GM18526 (cell line): ENCODE measurements around the gene SMIM11.
"Not testable (repeated sequence)": the region's sequence is repeated elsewhere in the genome, so short reads cannot be mapped to it uniquely, and the experiment has no call there.

Experiments
- POLR2A ChIP-seq: IDR thresholded peaks from 3 replicates; pipeline ENCODE4 v1.6.1; 2011; ENCODE audit not compliant: insufficient read length; ENCODE audit errors: extremely low read depth

The SMIM11 gene

GRCh38 chr21:34369741-34370140, 5.6 kb upstream of the SMIM11 start:
- TF ChIP-seq POLR2A, result no peak

- no peak for TF ChIP-seq POLR2A
These were observed 3.0 kb upstream of the SMIM11 start for GRCh38 chr21:34372321-34372720.

DNA sequence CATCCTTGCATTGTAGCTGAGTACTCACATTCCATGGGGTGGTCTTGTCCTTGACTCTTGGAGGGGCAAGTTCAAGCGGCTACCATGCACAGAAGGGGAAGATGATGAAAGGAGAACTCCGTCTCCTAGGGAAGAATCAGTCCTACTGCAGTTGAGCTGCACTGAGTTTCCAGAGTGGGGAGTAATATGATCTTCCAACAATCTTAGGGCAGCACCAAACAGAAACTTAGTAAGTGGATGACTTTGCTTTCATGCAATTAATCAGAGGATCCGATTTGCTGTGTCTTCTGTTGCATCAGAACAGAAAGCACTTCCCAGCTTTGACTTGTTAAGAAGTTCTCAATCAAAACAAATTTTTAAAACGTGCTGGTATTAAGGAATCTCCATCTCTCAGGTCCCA, 48.5 kb downstream of the SMIM11 start, which contains the start of gene SMIM34:
SMIM34 (minus strand) TSS at position 147 of the 400 bp plus-strand sequence; CDS start at position 35, 112 bp downstream.
- TF ChIP-seq POLR2A, result not testable (repeated sequence)
